Measurements from ENCODE around the gene C1orf174.
A peak's percentile ranks its signal among the peaks of the same experiment; 100 is the strongest.

The C1orf174 gene

GRCh38 chr1:3907621-3908165, 7.6 kb upstream of the C1orf174 start:
- Histone ChIP-seq H3K4me3 (replicated peaks; ENCODE audit: insufficient read depth, low read length) (no peak overlapping the region), H3K27me3 (ENCODE audit: insufficient read depth, poor library complexity, severe bottlenecking) (no peaks in the 10 kb centered on the region), H3K27ac (replicated peaks) (no peak overlapping the region)
- TF ChIP-seq GABPA (IDR thresholded peaks at IDR 0.05; ENCODE audit: low read depth): no peak
- TF ChIP-seq POLR2AphosphoS5 (IDR thresholded peaks at IDR 0.05; ENCODE audit: low read depth): no peak
- TF ChIP-seq CTCF (IDR thresholded peaks at IDR 0.05; ENCODE audit: insufficient read depth, low read length): no peak
- no peak for TF ChIP-seq REST (IDR thresholded peaks at IDR 0.05; ENCODE audit: insufficient replicate concordance, low read depth)
- TF ChIP-seq SPI1 (IDR thresholded peaks at IDR 0.05; ENCODE audit: borderline replicate concordance, low read depth): no peak
- no peak for DNase-seq (ENCODE audit: low read depth in 1 of 2, low spot score in 1 of 2)

- DNase-seq (ENCODE audit: low read depth in 1 of 2, low spot score in 1 of 2): peak in 1 of 2 experiments; percentile 36
- Histone ChIP-seq H3K4me3 (replicated peaks; ENCODE audit: insufficient read depth, low read length) (no peak overlapping the region), H3K27me3 (ENCODE audit: insufficient read depth, poor library complexity, severe bottlenecking) (no peaks in the 10 kb centered on the region), H3K27ac (replicated peaks) (no peak overlapping the region)
- TF ChIP-seq POLR2AphosphoS5 (IDR thresholded peaks at IDR 0.05; ENCODE audit: low read depth) (no peak), SPI1 (IDR thresholded peaks at IDR 0.05; ENCODE audit: borderline replicate concordance, low read depth) (no peak), GABPA (IDR thresholded peaks at IDR 0.05; ENCODE audit: low read depth) (no peak), CTCF (IDR thresholded peaks at IDR 0.05; ENCODE audit: insufficient read depth, low read length) (no peak), REST (IDR thresholded peaks at IDR 0.05; ENCODE audit: insufficient replicate concordance, low read depth) (no peak)
Observed at GRCh38 chr1:3907031-3907534, 7.0 kb upstream of the C1orf174 start.

GRCh38 chr1:3906672-3907020, 6.6 kb upstream of the C1orf174 start:
- no peak overlapping the region for H3K27ac ChIP-seq (replicated peaks)
- no peak for TF ChIP-seq SPI1 (IDR thresholded peaks at IDR 0.05; ENCODE audit: borderline replicate concordance, low read depth)
- no peak for TF ChIP-seq REST (IDR thresholded peaks at IDR 0.05; ENCODE audit: insufficient replicate concordance, low read depth)
- TF ChIP-seq CTCF (IDR thresholded peaks at IDR 0.05; ENCODE audit: insufficient read depth, low read length): no peak
- DNase-seq (ENCODE audit: low read depth in 1 of 2, low spot score in 1 of 2): no peak

More at GRCh38 chr1:3906672-3907020, 6.6 kb upstream of the C1orf174 start:
- H3K27me3 ChIP-seq (ENCODE audit: insufficient read depth, poor library complexity, severe bottlenecking): no peaks in the 10 kb centered on the region
- H3K4me3 ChIP-seq (replicated peaks; ENCODE audit: insufficient read depth, low read length): no peak overlapping the region
